DND-41 (cell line): Measurements from ENCODE around the gene BRCA1.

Experiments used
- ATAC-seq: fragments of 200-7000 bp; cut with Tn5 transposase; 3 replicates; pipeline ENCODE4 v1.9.1; 2021; ENCODE audit warnings: low read depth; ENCODE audit not compliant: insufficient read depth
- DNase-seq: peaks from one replicate; pipeline ENCODE4 v3.0.0-alpha.2; 2020
- H2AFZ ChIP-seq: 2 replicates; pipeline ENCODE4 v1.6.0; 2012; ENCODE audit warnings: low read depth, low read length
- H3K27ac ChIP-seq: 2 replicates; pipeline ENCODE4 v1.5.1; 2012; ENCODE audit warnings: low read length, inconsistent platforms
- H3K27me3 ChIP-seq: fragments of 200-600 bp; sonication (generic); 2 replicates; pipeline ENCODE4 v1.6.0; 2012; ENCODE audit warnings: low read length, mild to moderate bottlenecking, inconsistent platforms; ENCODE audit not compliant: insufficient read depth, poor library complexity
- H3K36me3 ChIP-seq: 2 replicates; pipeline ENCODE4 v1.5.1; 2012; ENCODE audit warnings: low read length, inconsistent platforms; ENCODE audit not compliant: insufficient read depth
- H3K4me1 ChIP-seq: 2 replicates; pipeline ENCODE4 v1.5.1; 2012; ENCODE audit warnings: mild to moderate bottlenecking, low read length; ENCODE audit not compliant: insufficient read depth
- H3K4me2 ChIP-seq: 2 replicates; pipeline ENCODE4 v1.6.0; 2012; ENCODE audit warnings: mild to moderate bottlenecking, moderate library complexity, low read length, inconsistent platforms; ENCODE audit not compliant: insufficient read depth
- H3K4me3 ChIP-seq, 2 experiments: fragments of 200-600 bp in 1 of 2; shearing (Covaris generic) in 1 of 2; 2 replicates each; pipeline ENCODE4 v1.5.1; 2012 to 2016; ENCODE audit warnings: inconsistent platforms in 2 of 2, low read length in 2 of 2, mild to moderate bottlenecking in 2 of 2, low read depth in 1 of 2, moderate library complexity in 1 of 2
- H3K79me2 ChIP-seq: 2 replicates; pipeline ENCODE4 v1.6.0; 2012; ENCODE audit warnings: low read length, inconsistent platforms; ENCODE audit not compliant: insufficient read depth
- H3K9ac ChIP-seq: 2 replicates; pipeline ENCODE4 v1.6.0; 2012; ENCODE audit warnings: low read depth, mild to moderate bottlenecking, inconsistent platforms, low read length, moderate library complexity
- H3K9me3 ChIP-seq: 2 replicates; pipeline ENCODE4 v1.5.1; 2012; ENCODE audit warnings: low read length, moderate library complexity, mild to moderate bottlenecking, inconsistent platforms; ENCODE audit not compliant: insufficient read depth, severe bottlenecking
- H4K20me1 ChIP-seq: 2 replicates; pipeline ENCODE4 v1.6.0; 2012; ENCODE audit warnings: low read length; ENCODE audit not compliant: insufficient read depth
- CTCF ChIP-seq: IDR thresholded peaks from 2 replicates; pipeline ENCODE4 v1.5.1; 2012; ENCODE audit warnings: borderline replicate concordance, low read length, moderate library complexity, mild to moderate bottlenecking; ENCODE audit not compliant: poor library complexity, severe bottlenecking; ENCODE audit errors: extremely low read depth
- EZH2 ChIP-seq: IDR thresholded peaks from 3 replicates; pipeline ENCODE4 v1.6.1; 2012; ENCODE audit warnings: borderline replicate concordance, low read depth, mild to moderate bottlenecking, moderate library complexity, low read length, inconsistent platforms; ENCODE audit not compliant: severe bottlenecking

The BRCA1 gene

DNA sequence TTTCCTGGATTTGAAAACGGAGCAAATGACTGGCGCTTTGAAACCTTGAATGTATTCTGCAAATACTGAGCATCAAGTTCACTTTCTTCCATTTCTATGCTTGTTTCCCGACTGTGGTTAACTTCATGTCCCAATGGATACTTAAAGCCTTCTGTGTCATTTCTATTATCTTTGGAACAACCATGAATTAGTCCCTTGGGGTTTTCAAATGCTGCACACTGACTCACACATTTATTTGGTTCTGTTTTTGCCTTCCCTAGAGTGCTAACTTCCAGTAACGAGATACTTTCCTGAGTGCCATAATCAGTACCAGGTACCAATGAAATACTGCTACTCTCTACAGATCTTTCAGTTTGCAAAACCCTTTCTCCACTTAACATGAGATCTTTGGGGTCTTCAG, 32.3 kb downstream of the BRCA1 start:
- H3K9ac ChIP-seq = no peak overlapping the region
- ATAC-seq (no peak), DNase-seq (no peak)
- peaks cover 97% of the 10 kb centered on the region for H3K36me3 ChIP-seq
- TF ChIP-seq CTCF = no peak
- no peak overlapping the region for H3K27ac ChIP-seq
- H3K27me3 ChIP-seq = no peaks in the 10 kb centered on the region
- H3K79me2 ChIP-seq = no peaks in the 10 kb centered on the region
- H2AFZ ChIP-seq = no peak overlapping the region
- H3K4me1 ChIP-seq = no peaks in the 10 kb centered on the region
- no peak overlapping the region for H3K4me3 ChIP-seq
- H3K9me3 ChIP-seq = no peaks in the 10 kb centered on the region
- H4K20me1 ChIP-seq = no peaks in the 10 kb centered on the region
- H3K4me2 ChIP-seq = no peak overlapping the region

DNA sequence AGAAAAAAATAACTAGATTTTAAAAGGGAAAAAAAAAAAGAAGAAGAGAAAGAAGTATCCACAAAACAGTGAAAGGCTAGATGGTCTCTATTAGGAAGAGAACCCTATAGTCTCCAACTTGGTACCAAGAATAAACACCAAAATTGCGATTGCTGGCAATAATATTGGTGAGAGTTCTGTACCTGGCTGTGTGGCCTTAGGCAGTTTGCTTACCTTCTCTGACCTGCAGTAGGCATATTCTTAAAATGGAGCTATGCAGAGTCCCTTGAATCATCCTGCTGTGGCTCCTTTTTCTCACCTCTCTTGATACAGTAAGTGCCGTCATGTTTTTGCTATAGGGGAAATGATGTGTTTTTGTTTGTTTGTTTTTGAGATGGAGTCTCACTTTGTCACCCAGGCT, 35.1 kb downstream of the BRCA1 start:
- Histone ChIP-seq H3K36me3 (peaks cover 93% of the 10 kb centered on the region), H2AFZ (no peak overlapping the region), H3K9me3 (no peaks in the 10 kb centered on the region), H3K4me1 (no peaks in the 10 kb centered on the region), H3K27me3 (no peaks in the 10 kb centered on the region), H3K4me2 (no peak overlapping the region), H3K27ac (no peak overlapping the region), H3K79me2 (no peaks in the 10 kb centered on the region), H3K9ac (no peak overlapping the region), H4K20me1 (no peaks in the 10 kb centered on the region), H3K4me3 (no peak overlapping the region)
- ATAC-seq = no peak
- no peak for TF ChIP-seq EZH2
- TF ChIP-seq CTCF = no peak
- no peak for DNase-seq

DNA sequence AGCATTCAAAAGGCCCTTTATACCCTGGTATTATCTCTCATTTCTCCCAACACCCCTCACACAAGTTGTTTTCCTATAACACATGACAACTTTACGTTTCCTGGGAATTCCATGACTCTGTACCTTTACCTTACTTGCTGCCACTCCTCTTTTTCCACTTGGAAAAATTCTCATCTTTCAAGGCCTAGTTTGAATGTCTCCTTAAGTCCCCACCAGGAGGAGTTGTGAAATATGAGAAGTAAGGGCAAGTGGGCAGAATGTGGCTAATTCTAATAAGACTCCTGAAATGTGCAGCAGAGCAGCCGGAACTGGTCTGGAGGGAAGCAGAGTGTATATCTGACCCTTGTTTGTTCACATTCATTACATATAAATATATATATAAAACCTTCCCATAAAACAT, 39.7 kb downstream of the BRCA1 start:
- Histone ChIP-seq H3K36me3 (peaks cover 84% of the 10 kb centered on the region), H3K9me3 (no peaks in the 10 kb centered on the region), H3K27ac (no peak overlapping the region), H3K4me3 (no peak overlapping the region), H4K20me1 (no peaks in the 10 kb centered on the region), H3K79me2 (no peaks in the 10 kb centered on the region), H3K4me1 (no peaks in the 10 kb centered on the region), H3K4me2 (no peak overlapping the region), H3K27me3 (no peaks in the 10 kb centered on the region), H2AFZ (no peak overlapping the region), H3K9ac (no peak overlapping the region)
- ATAC-seq (no peak), DNase-seq (no peak)
- no peak for TF ChIP-seq CTCF
- TF ChIP-seq EZH2 = no peak

- H3K9me3 ChIP-seq = no peaks in the 10 kb centered on the region
- H3K27me3 ChIP-seq = no peaks in the 10 kb centered on the region
- DNase-seq (no peak), ATAC-seq (no peak)
- no peaks in the 10 kb centered on the region for H4K20me1 ChIP-seq
- H3K79me2 ChIP-seq = no peaks in the 10 kb centered on the region
- TF ChIP-seq CTCF = no peak
- TF ChIP-seq EZH2 = no peak
- H3K4me1 ChIP-seq = no peaks in the 10 kb centered on the region
- no peak overlapping the region for H3K4me3 ChIP-seq
- H3K36me3 ChIP-seq = peaks cover 81% of the 10 kb centered on the region
- H3K27ac ChIP-seq = no peak overlapping the region
- no peak overlapping the region for H3K9ac ChIP-seq
- H2AFZ ChIP-seq = no peak overlapping the region
- H3K4me2 ChIP-seq = no peak overlapping the region
These were observed 45.4 kb downstream of the BRCA1 start for GRCh38 chr17:43079641-43080302.
